Activated CD8-positive, alpha-beta memory T cell treated with anti-CD3 and anti-CD28 coated beads, Interleukin-2, amount 10 ng/mL, durations not matched to agents 7 days and 5 days (primary cell): ENCODE results near the gene CNPY4. TPM values are rescaled to one million over a fixed set of nuclear protein-coding genes. Genes with fewer than 3 reads are reported as not detected.
"Not testable (repeated sequence)": the region's sequence is repeated elsewhere in the genome, so short reads cannot be mapped to it uniquely, and the experiment has no call there.

Experiments used
- ATAC-seq: fragments of 150-1000 bp; cut with Tn5 transposase; one replicate; pipeline ENCODE4 v1.10.0; 2021; ENCODE audit warnings: moderate library complexity
- CTCF ChIA-PET: fragments of 350-600 bp; sonication (Branson Sonifier 250); formaldehyde crosslinking; loops from one replicate; lab custom pipeline; 2021; ENCODE audit warnings: antibody characterized with exemption; lab: Charles Lee
- DNase-seq: peaks from one replicate; pipeline ENCODE4 v3.0.0-alpha.2; 2020
- H3K27ac Mint-ChIP-seq: one replicate; pipeline ENCODE4 v1.8.0; 2021; ENCODE audit warnings: mild to moderate bottlenecking, mixed read lengths
- H3K27me3 Mint-ChIP-seq: one replicate; pipeline ENCODE4 v1.8.0; 2021; ENCODE audit warnings: mixed read lengths
- H3K36me3 Mint-ChIP-seq: one replicate; pipeline ENCODE4 v1.8.0; 2021; ENCODE audit warnings: mild to moderate bottlenecking, mixed read lengths
- H3K4me1 Mint-ChIP-seq: one replicate; pipeline ENCODE4 v1.8.0; 2021; ENCODE audit warnings: mixed read lengths
- H3K4me3 Mint-ChIP-seq: one replicate; pipeline ENCODE4 v1.8.0; 2021; ENCODE audit warnings: mild to moderate bottlenecking, moderate library complexity, mixed read lengths
- H3K9me3 Mint-ChIP-seq: one replicate; pipeline ENCODE4 v1.8.0; 2022; ENCODE audit warnings: low read depth, mixed read lengths
- total RNA-seq, 2 experiments: library from RNA; stranded (reverse); gene quantifications; one replicate each; pipeline ENCODE4 v1.2.3, GENCODE V29; 2021

CNPY4 gene
- total RNA-seq, 2 experiments from 2014 or later = 27.3 to 28.0 TPM

- DNase-seq (peak; percentile 54), ATAC-seq (peak; percentile 8)
- peak overlapping the region; percentile 89 for H3K4me3 Mint-ChIP-seq
- no peaks in the 10 kb centered on the region for H3K27me3 Mint-ChIP-seq
- CTCF ChIA-PET = interaction anchor here (0.9 to 6.9 kb wide), 12 partner anchors 7 to 279 kb away, joined by 3 to 61 read pairs (median 4); partner anchors contain the start of genes AP4M1, CNPY4, MCM7 and TRAPPC14
- H3K27ac Mint-ChIP-seq = peak overlapping the region; percentile 88
- no peaks in the 10 kb centered on the region for H3K9me3 Mint-ChIP-seq
- peaks cover 9% of the 10 kb centered on the region for H3K36me3 Mint-ChIP-seq
- peaks cover 44% of the 10 kb centered on the region for H3K4me1 Mint-ChIP-seq
Observed at GRCh38 chr7:100127866-100128636, 8.6 kb downstream of the CNPY4 start.

DNA sequence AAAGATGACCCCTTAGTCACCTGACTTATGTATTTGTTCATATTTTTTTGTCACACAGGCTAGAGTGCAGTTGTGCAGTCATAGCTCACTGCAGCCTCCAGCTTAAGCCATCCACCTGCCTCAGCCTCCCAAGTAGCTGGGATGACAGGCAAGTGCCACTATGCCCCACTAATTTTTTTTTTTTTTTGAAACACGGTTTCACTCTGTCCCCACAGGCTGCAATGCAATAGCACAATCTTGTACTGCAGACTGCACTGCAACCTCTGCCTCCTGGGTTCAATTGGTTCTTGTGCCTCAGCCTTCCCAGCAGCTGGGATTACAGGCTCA is 9.2 kb downstream of the CNPY4 start:
- no peaks in the 10 kb centered on the region for H3K9me3 Mint-ChIP-seq
- peak overlapping the region; percentile 88 for H3K27ac Mint-ChIP-seq
- peak overlapping the region; percentile 89 for H3K4me3 Mint-ChIP-seq
- peaks cover 44% of the 10 kb centered on the region for H3K4me1 Mint-ChIP-seq
- ATAC-seq (no peak), DNase-seq (no peak)
- H3K27me3 Mint-ChIP-seq = no peaks in the 10 kb centered on the region
- CTCF ChIA-PET = interaction anchor here (0.6 to 6.9 kb wide), 16 partner anchors 8 to 279 kb away, joined by 3 to 61 read pairs (median 4); partner anchors contain the start of genes AP4M1, CNPY4, MCM7 and TRAPPC14
- peaks cover 8% of the 10 kb centered on the region for H3K36me3 Mint-ChIP-seq

DNA sequence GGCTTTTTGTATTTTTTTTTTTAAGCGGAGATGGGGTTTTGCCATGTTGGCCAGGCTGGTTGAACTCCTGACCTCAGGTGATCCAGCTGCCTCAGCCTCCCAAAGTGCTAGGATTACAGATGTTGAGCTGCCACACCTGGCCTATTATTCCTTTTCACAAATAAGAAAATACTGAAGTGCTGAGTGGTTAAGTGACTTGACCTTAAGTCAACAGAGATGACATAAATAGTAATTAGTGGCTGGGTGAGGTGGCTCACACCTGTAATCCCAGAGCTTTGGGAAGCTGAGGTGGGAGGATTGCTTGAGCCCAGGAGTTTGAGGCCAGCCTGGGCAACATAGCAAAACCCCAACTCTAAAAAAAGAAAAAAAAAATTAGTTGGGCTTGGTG is 10.8 kb downstream of the CNPY4 start:
- not testable (repeated sequence) for H3K9me3 Mint-ChIP-seq
- CTCF ChIA-PET = interaction anchor here (0.7 to 6.9 kb wide), 28 partner anchors 10 to 299 kb away, joined by 3 to 61 read pairs (median 5); partner anchors contain the start of genes AP4M1, CNPY4, COPS6 and GPC2

GRCh38 chr7:100130608-100131453 is 11.4 kb downstream of the CNPY4 start:
- H3K27me3 Mint-ChIP-seq = no peaks in the 10 kb centered on the region
- H3K4me3 Mint-ChIP-seq = peak overlapping the region; percentile 26
- H3K9me3 Mint-ChIP-seq = no peaks in the 10 kb centered on the region
- ATAC-seq (no peak), DNase-seq (peak; percentile 89)
- no peaks in the 10 kb centered on the region for H3K36me3 Mint-ChIP-seq
- CTCF ChIA-PET = interaction anchor here (0.6 to 6.9 kb wide), 41 partner anchors 10 to 314 kb away, joined by 3 to 61 read pairs (median 4); partner anchors contain the start of genes AP4M1, CNPY4, COPS6 and GPC2
- H3K4me1 Mint-ChIP-seq = peaks cover 28% of the 10 kb centered on the region
- peak overlapping the region; percentile 28 for H3K27ac Mint-ChIP-seq

More for the DNA sequence above, 10.8 kb downstream of the CNPY4 start:
- H3K36me3 Mint-ChIP-seq, ATAC-seq, H3K27me3 Mint-ChIP-seq, DNase-seq, H3K27ac Mint-ChIP-seq, H3K4me3 Mint-ChIP-seq: not testable (repeated sequence)
- peaks cover 33% of the 10 kb centered on the region for H3K4me1 Mint-ChIP-seq

DNA sequence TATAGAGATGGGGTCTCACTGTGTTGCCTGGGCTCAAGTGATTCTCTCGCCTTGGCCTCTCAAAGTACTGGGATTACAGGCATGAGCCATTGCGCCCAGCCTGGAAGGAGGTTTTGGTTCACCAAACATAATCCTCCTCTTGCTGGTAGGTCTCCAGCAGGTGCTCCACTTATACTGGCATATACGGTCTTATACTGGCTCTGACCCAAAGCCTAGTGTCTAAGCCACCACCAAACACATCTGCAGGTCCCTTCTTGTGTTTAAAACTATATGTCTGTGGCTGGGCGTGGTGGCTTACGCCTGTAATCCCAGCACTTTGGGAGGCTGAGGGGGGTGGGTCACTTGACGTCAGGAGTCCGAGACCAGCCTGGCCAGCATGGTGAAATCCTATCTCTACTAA is 12.7 kb downstream of the CNPY4 start:
- CTCF ChIA-PET = interaction anchor here (0.9 to 6.9 kb wide), 34 partner anchors 8 to 320 kb away, joined by 3 to 61 read pairs (median 6); partner anchors contain the start of genes AP4M1, CNPY4, COPS6 and LAMTOR4
- H3K4me3 Mint-ChIP-seq = no peak overlapping the region

GRCh38 chr7:100132697-100133151 is 13.3 kb downstream of the CNPY4 start:
- Mint-ChIP-seq H3K27ac (no peak overlapping the region), H3K4me1 (peaks cover 30% of the 10 kb centered on the region), H3K27me3 (no peaks in the 10 kb centered on the region), H3K4me3 (no peak overlapping the region), H3K9me3 (no peaks in the 10 kb centered on the region), H3K36me3 (no peaks in the 10 kb centered on the region)
- CTCF ChIA-PET = interaction anchor here (0.5 to 6.9 kb wide), 43 partner anchors 8 to 320 kb away, joined by 3 to 61 read pairs (median 5); partner anchors contain the start of genes AP4M1, CNPY4, COPS6 and LAMTOR4
- ATAC-seq (peak; percentile 81), DNase-seq (peak; percentile 78)

More for the DNA sequence above, 12.7 kb downstream of the CNPY4 start:
- Mint-ChIP-seq H3K4me1 (peaks cover 28% of the 10 kb centered on the region), H3K36me3 (no peaks in the 10 kb centered on the region), H3K27ac (no peak overlapping the region), H3K27me3 (no peaks in the 10 kb centered on the region), H3K9me3 (no peaks in the 10 kb centered on the region)
- DNase-seq (no peak), ATAC-seq (no peak)

DNA sequence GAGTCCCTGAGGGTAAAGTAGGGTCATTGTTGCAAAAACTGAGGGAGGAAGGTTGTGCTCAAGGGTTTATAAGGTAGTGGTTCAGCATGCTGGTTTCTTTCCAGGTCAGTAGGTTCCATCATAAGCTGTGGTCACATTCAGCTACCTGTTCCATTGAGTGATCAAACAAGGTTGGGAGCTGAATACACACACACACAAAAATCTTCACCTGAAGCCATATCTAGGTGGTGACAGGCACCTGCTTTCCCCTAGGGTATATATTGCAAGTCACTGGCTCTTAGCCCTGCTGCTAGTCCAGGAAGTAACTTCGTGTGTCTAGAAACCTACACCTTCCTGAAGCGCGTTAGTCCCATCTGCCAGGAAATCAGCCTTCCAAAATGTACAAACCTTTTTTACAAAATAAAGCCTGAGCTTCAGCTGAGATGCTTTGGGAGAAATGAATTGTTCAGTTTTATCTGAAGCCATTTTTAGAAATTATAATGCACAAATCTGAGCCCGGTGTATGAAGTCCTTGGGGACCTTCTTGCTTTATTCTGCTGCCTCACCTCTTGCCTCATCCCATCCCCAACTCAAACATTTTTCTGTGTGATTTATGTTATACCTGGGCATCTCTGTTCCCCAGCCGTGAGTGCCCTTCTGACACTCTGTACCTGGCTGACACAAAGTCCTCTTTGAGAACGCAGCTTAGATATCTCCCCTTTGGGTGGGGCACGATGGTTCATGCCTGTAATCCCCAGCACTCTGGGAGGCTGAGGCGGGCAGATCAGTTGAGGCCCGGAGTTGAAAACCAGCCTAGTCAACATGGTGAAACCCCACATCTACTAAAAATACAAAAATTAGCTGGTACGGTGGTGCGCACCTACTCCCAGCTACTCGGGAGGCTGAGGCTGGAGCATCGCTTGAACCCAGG is 18.7 kb downstream of the CNPY4 start:
- no peaks in the 10 kb centered on the region for H3K27me3 Mint-ChIP-seq
- H3K27ac Mint-ChIP-seq = no peak overlapping the region
- H3K9me3 Mint-ChIP-seq = no peaks in the 10 kb centered on the region
- no peak for DNase-seq
- H3K36me3 Mint-ChIP-seq = no peaks in the 10 kb centered on the region
- H3K4me3 Mint-ChIP-seq = no peak overlapping the region
- CTCF ChIA-PET = interaction anchor here (0.6 to 1.5 kb wide), 5 partner anchors 11 to 427 kb away, joined by 3 to 6 read pairs (median 3); partner anchors contain the start of genes MBLAC1 and PVRIG
- peaks cover 13% of the 10 kb centered on the region for H3K4me1 Mint-ChIP-seq
- no peak for ATAC-seq

DNA sequence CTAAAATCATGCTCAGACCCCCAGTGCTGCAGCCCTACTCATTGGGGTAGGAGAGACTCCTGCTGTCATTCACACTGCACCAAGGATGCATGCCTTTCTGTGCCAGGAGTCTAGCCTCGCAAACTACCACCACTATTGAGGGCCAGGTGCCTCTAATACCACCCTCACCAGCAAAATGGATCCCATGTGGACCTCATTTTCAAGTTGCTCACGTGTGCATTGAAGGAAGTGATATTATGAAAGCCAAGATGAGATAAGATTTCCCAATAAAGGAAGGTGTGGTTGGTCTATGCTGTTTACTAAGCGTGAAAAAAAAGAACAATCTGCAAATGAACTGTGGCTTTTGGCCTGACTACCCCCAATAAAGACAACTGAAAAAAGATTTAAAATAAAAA is 22.1 kb downstream of the CNPY4 start:
- no peak for DNase-seq
- ATAC-seq = no peak
- Mint-ChIP-seq H3K27me3 (no peaks in the 10 kb centered on the region), H3K36me3 (no peaks in the 10 kb centered on the region), H3K27ac (no peak overlapping the region), H3K4me3 (no peak overlapping the region), H3K9me3 (no peaks in the 10 kb centered on the region), H3K4me1 (peaks cover 13% of the 10 kb centered on the region)
- CTCF ChIA-PET = interaction anchor here (1.1 to 2.5 kb wide), 4 partner anchors 9 to 266 kb away, joined by 3 to 14 read pairs (median 4); no protein-coding TSS in a partner anchor

- no peaks in the 10 kb centered on the region for H3K9me3 Mint-ChIP-seq
- no peak for ATAC-seq
- CTCF ChIA-PET = interaction anchor here (0.7 to 2.5 kb wide), 4 partner anchors 10 to 308 kb away, joined by 3 to 14 read pairs (median 3); no protein-coding TSS in a partner anchor
- no peak for DNase-seq
- H3K27ac Mint-ChIP-seq = no peak overlapping the region
- H3K4me1 Mint-ChIP-seq = peaks cover 13% of the 10 kb centered on the region
- H3K36me3 Mint-ChIP-seq = no peaks in the 10 kb centered on the region
- H3K4me3 Mint-ChIP-seq = no peak overlapping the region
- H3K27me3 Mint-ChIP-seq = no peaks in the 10 kb centered on the region
Observed at GRCh38 chr7:100142461-100142860, 23.0 kb downstream of the CNPY4 start.

- CTCF ChIA-PET = interaction anchor here (0.8 to 6.2 kb wide), 5 partner anchors 10 to 72 kb away, joined by 3 to 37 read pairs (median 4); no protein-coding TSS in a partner anchor
- not testable (repeated sequence) for H3K36me3 Mint-ChIP-seq, H3K4me3 Mint-ChIP-seq, H3K27ac Mint-ChIP-seq, DNase-seq, H3K9me3 Mint-ChIP-seq, H3K27me3 Mint-ChIP-seq, ATAC-seq
- peaks cover 20% of the 10 kb centered on the region for H3K4me1 Mint-ChIP-seq
Observed at GRCh38 chr7:100146350-100146749, 26.9 kb downstream of the CNPY4 start.

DNA sequence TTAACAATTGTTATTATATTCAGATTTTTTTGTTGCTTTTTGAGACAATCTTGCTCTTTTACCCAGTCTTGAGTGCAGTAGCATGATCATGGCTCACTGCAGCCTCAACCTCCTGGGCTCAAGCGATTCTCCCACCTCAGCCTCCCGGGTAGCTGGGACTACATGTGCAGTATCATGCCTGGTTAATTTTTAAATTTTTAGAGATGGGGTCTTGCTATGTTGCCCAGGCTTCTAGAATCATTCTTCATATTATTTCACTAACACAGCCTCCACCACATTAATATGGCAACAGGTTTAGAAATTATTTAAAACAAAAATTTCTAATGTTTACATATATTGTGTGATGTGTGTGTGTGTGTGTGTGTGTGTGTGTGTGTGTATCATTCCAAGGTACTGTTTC is 27.8 kb downstream of the CNPY4 start:
- Mint-ChIP-seq H3K27me3 (no peaks in the 10 kb centered on the region), H3K4me3 (no peak overlapping the region), H3K9me3 (no peaks in the 10 kb centered on the region), H3K27ac (no peak overlapping the region), H3K36me3 (peaks cover 15% of the 10 kb centered on the region), H3K4me1 (peaks cover 25% of the 10 kb centered on the region)
- CTCF ChIA-PET = interaction anchor here (0.8 to 6.2 kb wide), 7 partner anchors 11 to 260 kb away, joined by 3 to 37 read pairs (median 4); no protein-coding TSS in a partner anchor
- DNase-seq (no peak), ATAC-seq (no peak)

- peak overlapping the region; percentile 98 for H3K27ac Mint-ChIP-seq
- peaks cover 19% of the 10 kb centered on the region for H3K36me3 Mint-ChIP-seq
- no peak for DNase-seq
- no peak for ATAC-seq
- CTCF ChIA-PET = interaction anchor here (0.6 to 6.2 kb wide), 19 partner anchors 9 to 259 kb away, joined by 3 to 37 read pairs (median 4); partner anchors contain the start of gene GAL3ST4
- no peaks in the 10 kb centered on the region for H3K9me3 Mint-ChIP-seq
- H3K27me3 Mint-ChIP-seq = no peaks in the 10 kb centered on the region
- H3K4me1 Mint-ChIP-seq = peaks cover 32% of the 10 kb centered on the region
- peak overlapping the region; percentile 94 for H3K4me3 Mint-ChIP-seq
Observed at GRCh38 chr7:100148225-100148558, 28.8 kb downstream of the CNPY4 start.
